Stomach smooth muscle (tissue), 2 donors: ENCODE measurements around the gene GLRA2.

Source experiments
- H3K27ac ChIP-seq: one replicate; pipeline ENCODE4 v1.7.0; 2013; ENCODE audit warnings: mild to moderate bottlenecking, low read length, inconsistent platforms
- H3K27me3 ChIP-seq, 2 donors: one replicate each; pipeline ENCODE4 v1.7.0; 2013; ENCODE audit warnings: low read length in 2 of 2; ENCODE audit not compliant: insufficient read depth in 2 of 2, control insufficient read depth in 1 of 2
- H3K36me3 ChIP-seq, 2 donors: one replicate each; pipeline ENCODE4 v1.7.0; 2013; ENCODE audit warnings: low read length in 2 of 2; ENCODE audit not compliant: control insufficient read depth in 2 of 2, insufficient read depth in 2 of 2
- H3K4me1 ChIP-seq: one replicate; pipeline ENCODE4 v1.7.0; 2013; ENCODE audit warnings: low read length; ENCODE audit not compliant: control insufficient read depth, insufficient read depth
- H3K4me3 ChIP-seq, 2 donors: one replicate each; pipeline ENCODE4 v1.7.0; 2013; ENCODE audit warnings: low read length in 2 of 2
- H3K9ac ChIP-seq, 2 donors: one replicate each; pipeline ENCODE4 v1.7.0; 2013; ENCODE audit warnings: low read length in 2 of 2, mild to moderate bottlenecking in 1 of 2
- H3K9me3 ChIP-seq, 2 donors: one replicate each; pipeline ENCODE4 v1.7.0; 2013; ENCODE audit warnings: low read length in 2 of 2; ENCODE audit not compliant: control insufficient read depth in 2 of 2
- donor health status: healthy.
- donor health status: Pancreatic carcinoma.

Gene GLRA2

GRCh38 chrX:14509325-14510057, 19.8 kb upstream of the GLRA2 start:
- H3K9ac ChIP-seq = no peak overlapping the region
- no peak overlapping the region for H3K27ac ChIP-seq
- H3K9me3 ChIP-seq = peaks cover 0 to 2% of the 10 kb centered on the region in 2 donors

GRCh38 chrX:14528629-14529289, 577 bp upstream of the GLRA2 start:
- H3K27me3 ChIP-seq = no peaks in the 10 kb centered on the region
- H3K27ac ChIP-seq = no peak overlapping the region
- no peaks in the 10 kb centered on the region for H3K9me3 ChIP-seq
- H3K4me3 ChIP-seq = no peak overlapping the region
- H3K9ac ChIP-seq = no peak overlapping the region
- no peaks in the 10 kb centered on the region for H3K36me3 ChIP-seq
- no peaks in the 10 kb centered on the region for H3K4me1 ChIP-seq

More at GRCh38 chrX:14509325-14510057, 19.8 kb upstream of the GLRA2 start:
- no peaks in the 10 kb centered on the region for H3K27me3 ChIP-seq
- no peaks in the 10 kb centered on the region for H3K36me3 ChIP-seq
- no peak overlapping the region for H3K4me3 ChIP-seq
- no peaks in the 10 kb centered on the region for H3K4me1 ChIP-seq

DNA sequence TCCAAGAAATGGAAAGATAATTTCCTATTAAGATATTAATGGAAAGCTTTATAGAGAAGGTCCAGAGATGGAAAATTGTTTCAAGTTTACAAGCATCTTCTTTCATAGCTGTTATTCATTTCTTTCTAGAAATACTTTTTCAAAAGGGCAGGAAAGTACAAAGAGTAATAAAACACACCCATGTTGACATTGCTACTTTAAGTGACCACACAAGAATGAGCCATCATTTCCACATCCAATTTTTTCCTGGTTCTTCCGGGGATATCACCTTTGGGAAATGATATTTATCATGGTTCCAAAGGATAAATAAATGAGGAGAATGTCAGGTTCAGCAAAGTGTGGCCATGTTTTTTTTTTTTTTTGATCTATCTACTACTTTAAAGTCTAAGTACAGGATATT, 4.5 kb downstream of the GLRA2 start:
- Histone ChIP-seq H3K27me3 (no peaks in the 10 kb centered on the region), H3K9me3 (no peaks in the 10 kb centered on the region), H3K36me3 (no peaks in the 10 kb centered on the region), H3K9ac (no peak overlapping the region), H3K4me1 (no peaks in the 10 kb centered on the region), H3K27ac (no peak overlapping the region), H3K4me3 (no peak overlapping the region)

- H3K4me3 ChIP-seq = no peak overlapping the region
- H3K27me3 ChIP-seq = no peaks in the 10 kb centered on the region
- H3K9me3 ChIP-seq = no peaks in the 10 kb centered on the region
- H3K9ac ChIP-seq = no peak overlapping the region
- no peak overlapping the region for H3K27ac ChIP-seq
- H3K4me1 ChIP-seq = no peaks in the 10 kb centered on the region
- no peaks in the 10 kb centered on the region for H3K36me3 ChIP-seq
These were observed 16.9 kb downstream of the GLRA2 start for GRCh38 chrX:14546190-14546589.

DNA sequence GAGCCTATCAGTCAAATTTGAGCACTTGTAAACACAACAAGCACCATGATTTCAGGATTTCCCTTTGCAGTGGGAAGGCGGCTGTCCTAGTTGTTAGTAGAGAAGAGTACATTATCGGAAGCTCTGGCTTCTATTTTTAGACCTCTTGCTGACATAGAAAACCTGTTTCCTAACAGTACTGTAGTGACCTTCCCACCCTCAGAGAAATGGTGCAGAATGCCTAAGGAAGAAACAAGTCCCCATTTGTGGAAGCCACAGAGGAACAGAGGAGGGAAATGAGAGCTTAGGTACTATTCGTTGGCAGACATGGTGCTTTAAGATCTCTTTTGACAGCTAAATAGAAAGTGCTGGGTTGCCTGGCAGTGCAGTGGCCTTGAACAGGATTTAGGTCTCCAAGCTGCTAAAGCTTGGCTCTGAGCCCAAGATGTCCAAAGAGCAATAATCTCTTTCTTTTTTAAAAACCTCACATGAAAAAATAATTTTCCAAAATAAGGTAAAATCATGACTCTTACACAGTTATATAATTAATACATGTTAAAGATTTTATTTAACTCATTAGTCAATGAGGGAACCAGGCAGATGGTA, 24.9 kb downstream of the GLRA2 start:
- no peaks in the 10 kb centered on the region for H3K27me3 ChIP-seq
- no peak overlapping the region for H3K9ac ChIP-seq
- H3K36me3 ChIP-seq = no peaks in the 10 kb centered on the region
- H3K27ac ChIP-seq = no peak overlapping the region
- H3K9me3 ChIP-seq = no peaks in the 10 kb centered on the region
- no peak overlapping the region for H3K4me3 ChIP-seq
- H3K4me1 ChIP-seq = no peaks in the 10 kb centered on the region

DNA sequence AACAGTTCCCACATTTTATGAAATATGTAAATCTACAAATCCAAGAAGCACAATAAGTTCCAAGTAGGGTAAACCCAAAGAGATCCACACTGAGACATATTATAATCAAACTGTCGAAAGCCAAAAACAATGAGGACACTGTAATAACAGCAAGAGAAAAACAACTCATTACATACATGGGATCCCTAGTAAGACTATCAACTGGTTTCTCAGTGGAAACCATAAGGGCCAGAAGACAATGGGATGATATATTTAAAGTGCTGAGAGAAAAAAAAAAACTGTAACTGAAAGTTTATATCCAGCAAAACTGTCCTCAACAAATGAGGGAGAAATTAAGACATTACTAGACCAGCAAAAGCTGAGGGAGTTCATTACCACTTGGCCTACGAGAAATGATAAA, 34.7 kb downstream of the GLRA2 start:
- Histone ChIP-seq H3K36me3 (no peaks in the 10 kb centered on the region), H3K4me1 (no peaks in the 10 kb centered on the region), H3K27ac (no peak overlapping the region), H3K9me3 (peaks cover 0 to 2% of the 10 kb centered on the region in 2 donors), H3K27me3 (no peaks in the 10 kb centered on the region), H3K9ac (no peak overlapping the region), H3K4me3 (no peak overlapping the region)

- H3K27me3 ChIP-seq = no peaks in the 10 kb centered on the region
- no peaks in the 10 kb centered on the region for H3K9me3 ChIP-seq
- H3K4me3 ChIP-seq = no peak overlapping the region
- H3K9ac ChIP-seq = no peak overlapping the region
- H3K27ac ChIP-seq = no peak overlapping the region
- H3K36me3 ChIP-seq = no peaks in the 10 kb centered on the region
- no peaks in the 10 kb centered on the region for H3K4me1 ChIP-seq
These were observed 43.8 kb downstream of the GLRA2 start for GRCh38 chrX:14573161-14573560.

GRCh38 chrX:14581081-14581480, 51.7 kb downstream of the GLRA2 start:
- H3K27me3 ChIP-seq = no peaks in the 10 kb centered on the region
- no peak overlapping the region for H3K27ac ChIP-seq
- no peaks in the 10 kb centered on the region for H3K4me1 ChIP-seq
- no peaks in the 10 kb centered on the region for H3K9me3 ChIP-seq
- no peak overlapping the region for H3K4me3 ChIP-seq
- H3K36me3 ChIP-seq = no peaks in the 10 kb centered on the region
- no peak overlapping the region for H3K9ac ChIP-seq

DNA sequence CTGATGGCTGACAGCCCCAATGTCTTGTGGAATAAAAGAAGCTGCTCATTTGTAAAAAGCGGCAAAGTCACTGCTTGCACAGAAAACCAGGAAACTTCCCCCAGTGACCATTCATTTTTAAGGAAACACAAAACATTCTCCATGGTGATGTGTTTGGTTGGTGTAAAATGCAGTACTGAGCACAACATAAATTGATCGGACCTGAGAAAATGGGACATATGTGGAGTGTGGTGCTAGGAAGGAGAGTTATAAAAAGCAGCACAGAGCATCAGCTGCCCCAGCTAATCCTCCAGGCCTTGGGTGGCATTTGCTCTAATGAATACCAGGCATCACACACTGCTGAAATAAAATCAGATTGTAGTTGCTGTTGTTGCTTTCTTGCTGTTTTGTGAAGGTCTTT, 55.2 kb downstream of the GLRA2 start:
- no peaks in the 10 kb centered on the region for H3K4me1 ChIP-seq
- no peak overlapping the region for H3K9ac ChIP-seq
- no peaks in the 10 kb centered on the region for H3K36me3 ChIP-seq
- H3K4me3 ChIP-seq = no peak overlapping the region
- no peak overlapping the region for H3K27ac ChIP-seq
- H3K27me3 ChIP-seq = no peaks in the 10 kb centered on the region
- H3K9me3 ChIP-seq = no peaks in the 10 kb centered on the region

- Histone ChIP-seq H3K4me3 (no peak overlapping the region), H3K4me1 (no peaks in the 10 kb centered on the region), H3K9me3 (no peaks in the 10 kb centered on the region), H3K27me3 (no peaks in the 10 kb centered on the region), H3K27ac (no peak overlapping the region), H3K36me3 (no peaks in the 10 kb centered on the region), H3K9ac (no peak overlapping the region)
These were observed 60.9 kb downstream of the GLRA2 start for GRCh38 chrX:14590216-14590615.
